ENCODE results near the gene STRA8.

- TF ChIP-seq CTCF (IDR thresholded peaks at IDR 0.05): no peak
- no peak for TF ChIP-seq POLR2A (IDR thresholded peaks at IDR 0.05)
Measured at GRCh38 chr7:135272303-135272702, 38.7 kb downstream of the STRA8 start.
